ENCODE results near the gene RAD18. TPM values are rescaled to one million over a fixed set of nuclear protein-coding genes. Genes with fewer than 3 reads are reported as not detected.

The RAD18 gene
- total RNA-seq, 1 donor from 2014 or later: 52.8 TPM

Other genes starting within 250 kb of the RAD18 start
- gene CAV3, start 229.7 kb downstream of the RAD18 start, total RNA-seq: not detected in 2 replicates
- 0.70 and 0.78 TPM in 2 replicates for gene OXTR, start 193.9 kb downstream of the RAD18 start, total RNA-seq

Data from activated CD4-positive, alpha-beta T cell treated with anti-CD3 and anti-CD28 coated beads, Interleukin-2, amount 10 ng/mL, durations not matched to agents 24 days and 14 days (primary cell).